ENCODE measurements around the gene DGKZ. TPM values are rescaled to one million over a fixed set of nuclear protein-coding genes. Genes with fewer than 3 reads are reported as not detected.

Gene DGKZ
- total and polyA plus RNA-seq, 12 donors: 12.4 to 160 (median 44.0) TPM

DNA sequence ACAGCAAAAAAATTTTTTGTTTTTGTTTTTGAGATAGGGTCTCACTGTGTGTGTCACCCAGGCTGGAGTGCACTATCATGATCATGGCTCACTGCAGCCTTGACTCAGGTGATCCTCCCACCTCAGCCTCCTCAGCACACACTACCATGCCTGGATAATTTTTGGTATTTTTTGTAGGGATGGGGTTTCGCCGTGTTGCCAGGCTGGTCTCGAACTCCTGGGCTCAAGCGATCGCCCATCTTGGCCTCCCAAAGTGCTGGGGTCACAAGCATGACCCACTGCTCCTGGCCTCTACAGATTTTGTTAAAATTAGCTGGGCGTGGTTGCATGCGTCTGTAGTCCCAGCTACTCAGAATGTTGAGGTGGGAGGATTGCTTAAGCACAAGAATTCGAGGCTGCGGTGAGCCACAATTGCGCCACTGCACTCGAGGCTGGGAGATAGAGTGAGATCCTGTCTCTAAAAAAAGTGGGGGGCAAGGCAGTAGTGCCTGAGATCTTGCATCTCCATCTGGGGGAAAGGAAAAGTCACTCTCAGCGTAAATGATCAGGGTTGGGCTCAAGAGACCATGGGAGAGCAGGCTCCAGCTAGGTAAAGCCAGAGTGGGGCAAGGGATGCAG is 10.6 kb upstream of the DGKZ start:
- Histone ChIP-seq H3K4me3 (no peak overlapping the region), H3K27ac (no peak overlapping the region), H3K9me3 (replicated peaks in 1 of 3) (no peaks in the 10 kb centered on the region), H3K4me1 (replicated peaks in 1 of 2) (peaks cover 0 to 31% of the 10 kb centered on the region in 2 donors), H3K36me3 (replicated peaks in 1 of 2) (no peaks in the 10 kb centered on the region), H3K27me3 (peaks cover 23% of the 10 kb centered on the region)
- WGBS, 4 donors: 78 to 90% (median 84%) methylated on average over 12 of the region's 12 CpGs
- intact Hi-C loops (cut with DNase I): no loop called here
- no peak for TF ChIP-seq POLR2A (IDR thresholded peaks at IDR 0.05)
- TF ChIP-seq, protein P1, sequence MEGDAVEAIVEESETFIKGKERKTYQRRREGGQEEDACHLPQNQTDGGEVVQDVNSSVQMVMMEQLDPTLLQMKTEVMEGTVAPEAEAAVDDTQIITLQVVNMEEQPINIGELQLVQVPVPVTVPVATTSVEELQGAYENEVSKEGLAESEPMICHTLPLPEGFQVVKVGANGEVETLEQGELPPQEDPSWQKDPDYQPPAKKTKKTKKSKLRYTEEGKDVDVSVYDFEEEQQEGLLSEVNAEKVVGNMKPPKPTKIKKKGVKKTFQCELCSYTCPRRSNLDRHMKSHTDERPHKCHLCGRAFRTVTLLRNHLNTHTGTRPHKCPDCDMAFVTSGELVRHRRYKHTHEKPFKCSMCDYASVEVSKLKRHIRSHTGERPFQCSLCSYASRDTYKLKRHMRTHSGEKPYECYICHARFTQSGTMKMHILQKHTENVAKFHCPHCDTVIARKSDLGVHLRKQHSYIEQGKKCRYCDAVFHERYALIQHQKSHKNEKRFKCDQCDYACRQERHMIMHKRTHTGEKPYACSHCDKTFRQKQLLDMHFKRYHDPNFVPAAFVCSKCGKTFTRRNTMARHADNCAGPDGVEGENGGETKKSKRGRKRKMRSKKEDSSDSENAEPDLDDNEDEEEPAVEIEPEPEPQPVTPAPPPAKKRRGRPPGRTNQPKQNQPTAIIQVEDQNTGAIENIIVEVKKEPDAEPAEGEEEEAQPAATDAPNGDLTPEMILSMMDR (IDR thresholded peaks at IDR 0.05): no peak
- no peak for DNase-seq

DNA sequence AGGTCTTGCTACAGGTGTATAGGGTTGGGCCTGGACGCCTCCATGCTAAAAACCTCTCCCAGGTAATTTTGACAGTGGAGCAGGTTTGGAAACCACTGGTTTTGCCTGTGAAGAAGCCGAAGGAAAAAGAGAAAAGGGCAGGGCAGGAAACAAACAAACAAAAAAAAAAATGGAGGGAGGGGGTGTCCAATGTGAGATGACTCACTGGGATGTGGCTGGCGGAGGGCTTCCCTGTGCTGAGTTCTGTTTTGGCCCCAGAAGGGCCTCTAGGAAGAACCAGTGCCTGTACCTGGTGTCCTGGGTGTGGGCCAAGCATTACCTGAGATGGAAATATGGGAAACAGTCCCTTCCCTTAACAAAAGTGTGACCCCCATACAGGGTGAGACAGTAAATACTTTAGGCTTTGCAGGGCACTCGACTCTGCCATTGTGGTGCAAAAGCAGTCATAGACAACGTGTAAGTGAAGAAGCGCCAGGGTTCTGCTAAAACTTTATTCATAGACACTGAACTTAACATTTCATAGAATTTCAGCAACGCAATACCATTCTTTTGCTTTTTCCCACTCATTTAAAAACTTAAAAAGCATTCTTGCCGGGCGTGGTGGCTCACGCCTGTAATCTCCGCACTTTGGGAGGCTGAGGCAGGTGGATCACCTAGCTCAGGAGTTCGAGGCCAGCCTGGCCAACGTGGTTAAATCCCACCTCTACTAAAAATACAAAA is 9.5 kb upstream of the DGKZ start:
- Histone ChIP-seq H3K27me3 (peaks cover 15% of the 10 kb centered on the region), H3K36me3 (replicated peaks in 1 of 2) (no peaks in the 10 kb centered on the region), H3K27ac (peak overlapping the region in 1 of 5 donors; percentile 70), H3K9me3 (replicated peaks in 1 of 3) (no peaks in the 10 kb centered on the region), H3K4me3 (no peak overlapping the region), H3K4me1 (replicated peaks in 1 of 2) (peaks cover 0 to 25% of the 10 kb centered on the region in 2 donors)
- WGBS, 4 donors: 82 to 90% (median 88%) methylated on average over 13 of the region's 13 CpGs
- TF ChIP-seq, protein P1 (IDR thresholded peaks at IDR 0.05): no peak
- no peak for TF ChIP-seq POLR2A (IDR thresholded peaks at IDR 0.05)
- DNase-seq: no peak
- intact Hi-C loops (cut with DNase I): no loop called here

DNA sequence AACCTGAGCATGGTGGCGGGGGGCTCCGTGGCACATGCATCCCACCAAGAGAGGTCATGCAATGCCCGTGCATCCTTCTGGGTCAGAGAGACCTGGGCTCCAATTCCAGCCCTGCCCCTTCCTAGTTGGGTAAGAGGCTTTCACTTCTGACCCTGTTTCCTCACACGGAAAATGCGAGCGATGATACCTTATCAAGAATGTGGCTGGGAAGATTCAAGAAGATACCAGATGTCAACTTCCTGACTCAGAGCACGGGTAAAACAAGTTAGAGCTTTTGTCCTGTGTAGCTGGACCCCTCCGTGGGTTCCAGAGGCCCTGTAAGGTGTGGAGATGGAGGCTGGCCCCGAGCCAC is 8.7 kb upstream of the DGKZ start:
- TF ChIP-seq POLR2A (IDR thresholded peaks at IDR 0.05): no peak
- TF ChIP-seq, protein P1 (IDR thresholded peaks at IDR 0.05): no peak
- peaks cover 0 to 23% of the 10 kb centered on the region in 2 donors for H3K4me1 ChIP-seq (replicated peaks in 1 of 2)
- intact Hi-C loops (cut with DNase I): no loop called here
- no peaks in the 10 kb centered on the region for H3K36me3 ChIP-seq (replicated peaks in 1 of 2)
- no peaks in the 10 kb centered on the region for H3K9me3 ChIP-seq (replicated peaks in 1 of 3)
- peak in 2 of 7 donors; percentile 27 to 49 for DNase-seq
- peak overlapping the region in 2 of 5 donors; percentile 70 to 80 for H3K27ac ChIP-seq
- 41 to 54% (median 45%) methylated on average over 9 of the region's 9 CpGs for WGBS, 4 donors
- H3K27me3 ChIP-seq: peaks cover 7% of the 10 kb centered on the region
- peak overlapping the region in 1 of 4 donors; percentile 33 for H3K4me3 ChIP-seq

DNA sequence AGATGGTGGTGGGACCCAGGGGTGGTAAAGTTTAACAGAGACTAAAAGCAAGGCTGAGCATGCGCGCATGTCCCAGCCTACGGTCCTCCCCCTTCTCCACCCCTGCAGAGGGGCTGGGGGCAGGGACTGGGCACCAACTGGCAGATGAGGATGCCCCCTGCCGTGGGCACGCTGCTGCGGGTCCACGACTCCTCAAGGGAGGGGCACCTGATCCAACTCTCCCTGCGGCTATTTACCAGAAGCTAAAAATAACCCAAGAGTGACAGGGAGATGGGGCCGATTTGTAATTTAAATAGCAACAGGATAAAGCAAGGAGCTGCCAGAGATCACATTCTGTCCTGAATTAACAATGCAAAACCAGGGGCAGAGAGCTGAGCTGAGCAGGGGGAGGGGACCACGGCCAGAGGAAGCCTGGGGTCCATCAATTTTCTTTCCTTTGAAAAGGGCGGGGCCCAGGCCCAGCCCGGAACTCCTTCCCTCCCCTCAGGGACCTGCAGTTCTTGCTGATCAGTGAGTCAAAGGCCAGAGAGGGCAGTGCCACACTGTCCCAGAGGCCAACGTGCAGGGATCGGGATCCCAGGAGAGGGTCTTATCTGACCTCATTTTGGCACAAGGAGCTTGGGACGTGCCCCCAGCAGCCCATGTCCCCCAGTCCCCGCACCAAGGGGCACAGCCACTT is 8.1 kb upstream of the DGKZ start:
- 35 to 46% (median 37%) methylated on average over 8 to 16 of the region's 16 CpGs for WGBS, 4 donors
- intact Hi-C loops (cut with DNase I): no loop called here
- no peaks in the 10 kb centered on the region for H3K36me3 ChIP-seq (replicated peaks in 1 of 2)

More for the DNA sequence above, 8.1 kb upstream of the DGKZ start:
- Histone ChIP-seq H3K27ac (peak overlapping the region in 2 of 5 donors; percentile 70 to 80), H3K4me3 (peak overlapping the region in 1 of 4 donors; percentile 33), H3K4me1 (replicated peaks in 1 of 2) (peaks cover 0 to 23% of the 10 kb centered on the region in 2 donors), H3K27me3 (peaks cover 2% of the 10 kb centered on the region), H3K9me3 (replicated peaks in 1 of 3) (no peaks in the 10 kb centered on the region)
- TF ChIP-seq, protein P1 (IDR thresholded peaks at IDR 0.05): no peak
- no peak for TF ChIP-seq POLR2A (IDR thresholded peaks at IDR 0.05)
- no peak for DNase-seq
